GM12873 (cell line): Measurements from ENCODE around the gene PPFIBP2.

Experiments
- CTCF ChIP-seq: IDR thresholded peaks from 2 replicates; pipeline ENCODE4 v1.5.1; 2012; ENCODE audit warnings: low read depth, mild to moderate bottlenecking, moderate library complexity, low read length, control low read depth; ENCODE audit not compliant: insufficient read depth; ENCODE audit errors: missing control alignments

Gene PPFIBP2

GRCh38 chr11:7645206-7645605 lies 131.4 kb downstream of the PPFIBP2 start:
- TF ChIP-seq CTCF, result no peak

- TF ChIP-seq CTCF, result no peak
Observed at GRCh38 chr11:7646866-7647265, 133.1 kb downstream of the PPFIBP2 start.

GRCh38 chr11:7648264-7648663 lies 134.5 kb downstream of the PPFIBP2 start:
- TF ChIP-seq CTCF, result no peak

GRCh38 chr11:7651140-7651551 lies 137.3 kb downstream of the PPFIBP2 start:
- TF ChIP-seq CTCF, result no peak

- no peak for TF ChIP-seq CTCF
Observed at GRCh38 chr11:7651700-7652099, 137.9 kb downstream of the PPFIBP2 start.

- TF ChIP-seq CTCF, result no peak
Observed at GRCh38 chr11:7654195-7654705, 140.5 kb downstream of the PPFIBP2 start.

GRCh38 chr11:7655253-7656217 lies 141.7 kb downstream of the PPFIBP2 start:
- no peak for TF ChIP-seq CTCF
